ENCODE measurements around the gene UNK.
A peak's percentile ranks its signal among the peaks of the same experiment; 100 is the strongest.

Gene UNK, protein sequence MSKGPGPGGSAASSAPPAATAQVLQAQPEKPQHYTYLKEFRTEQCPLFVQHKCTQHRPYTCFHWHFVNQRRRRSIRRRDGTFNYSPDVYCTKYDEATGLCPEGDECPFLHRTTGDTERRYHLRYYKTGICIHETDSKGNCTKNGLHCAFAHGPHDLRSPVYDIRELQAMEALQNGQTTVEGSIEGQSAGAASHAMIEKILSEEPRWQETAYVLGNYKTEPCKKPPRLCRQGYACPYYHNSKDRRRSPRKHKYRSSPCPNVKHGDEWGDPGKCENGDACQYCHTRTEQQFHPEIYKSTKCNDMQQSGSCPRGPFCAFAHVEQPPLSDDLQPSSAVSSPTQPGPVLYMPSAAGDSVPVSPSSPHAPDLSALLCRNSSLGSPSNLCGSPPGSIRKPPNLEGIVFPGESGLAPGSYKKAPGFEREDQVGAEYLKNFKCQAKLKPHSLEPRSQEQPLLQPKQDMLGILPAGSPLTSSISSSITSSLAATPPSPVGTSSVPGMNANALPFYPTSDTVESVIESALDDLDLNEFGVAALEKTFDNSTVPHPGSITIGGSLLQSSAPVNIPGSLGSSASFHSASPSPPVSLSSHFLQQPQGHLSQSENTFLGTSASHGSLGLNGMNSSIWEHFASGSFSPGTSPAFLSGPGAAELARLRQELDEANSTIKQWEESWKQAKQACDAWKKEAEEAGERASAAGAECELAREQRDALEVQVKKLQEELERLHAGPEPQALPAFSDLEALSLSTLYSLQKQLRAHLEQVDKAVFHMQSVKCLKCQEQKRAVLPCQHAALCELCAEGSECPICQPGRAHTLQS

DNA sequence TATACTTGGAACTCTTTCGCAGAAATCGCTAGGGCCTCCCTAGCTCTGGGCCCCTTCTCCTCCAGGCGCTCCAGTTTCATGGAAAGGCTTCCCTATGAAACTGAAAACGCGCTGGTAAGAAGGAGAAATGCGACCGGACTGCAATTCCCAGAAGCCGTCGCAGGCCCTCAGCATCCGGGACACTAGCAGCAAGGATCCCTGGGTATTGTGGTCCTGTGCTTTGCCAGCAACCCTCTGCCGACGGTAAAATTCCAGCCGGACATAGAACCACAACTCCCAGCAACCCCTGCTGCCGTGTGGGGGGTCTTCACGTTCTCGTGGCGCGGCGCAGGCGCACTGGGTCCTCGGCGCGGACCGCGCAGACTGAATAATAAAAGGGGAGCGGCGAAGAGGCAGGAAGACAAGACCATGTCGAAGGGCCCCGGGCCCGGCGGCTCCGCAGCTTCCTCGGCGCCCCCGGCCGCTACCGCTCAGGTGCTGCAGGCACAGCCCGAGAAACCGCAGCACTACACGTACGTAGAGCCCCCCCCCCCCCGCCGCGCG is at the start of gene UNK:
Gene UNK (plus strand): TSS at position 334 of the 543 bp plus-strand sequence. CDS start 75 bp downstream, at position 409.
- DNase-seq: peak; percentile 100

DNA sequence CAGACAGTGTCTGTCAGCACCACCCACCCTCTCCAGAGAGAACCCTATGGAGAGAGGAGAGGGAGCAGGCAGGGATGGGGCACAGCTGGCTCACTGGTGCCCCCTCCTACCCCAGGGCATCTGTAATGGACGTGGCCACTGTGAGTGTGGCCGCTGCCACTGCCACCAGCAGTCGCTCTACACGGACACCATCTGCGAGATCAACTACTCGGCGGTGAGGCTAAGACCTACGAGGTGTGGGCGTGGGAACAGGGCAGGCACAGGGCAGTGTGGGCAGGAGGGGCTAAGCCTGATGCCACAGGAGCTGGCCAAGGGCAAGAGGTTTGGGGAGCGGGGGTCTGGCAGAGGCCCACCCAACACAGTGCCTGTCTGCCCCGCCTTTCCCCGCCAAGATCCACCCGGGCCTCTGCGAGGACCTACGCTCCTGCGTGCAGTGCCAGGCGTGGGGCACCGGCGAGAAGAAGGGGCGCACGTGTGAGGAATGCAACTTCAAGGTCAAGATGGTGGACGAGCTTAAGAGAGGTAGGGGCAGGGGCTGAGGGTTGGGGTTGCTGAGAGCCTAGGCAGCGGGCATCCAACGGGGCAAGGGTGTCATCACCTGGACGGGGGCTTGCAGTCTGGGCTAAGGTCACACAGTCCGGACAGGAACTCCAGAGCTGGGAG is 48.3 kb upstream of the UNK start:
- DNase-seq: no peak

DNA sequence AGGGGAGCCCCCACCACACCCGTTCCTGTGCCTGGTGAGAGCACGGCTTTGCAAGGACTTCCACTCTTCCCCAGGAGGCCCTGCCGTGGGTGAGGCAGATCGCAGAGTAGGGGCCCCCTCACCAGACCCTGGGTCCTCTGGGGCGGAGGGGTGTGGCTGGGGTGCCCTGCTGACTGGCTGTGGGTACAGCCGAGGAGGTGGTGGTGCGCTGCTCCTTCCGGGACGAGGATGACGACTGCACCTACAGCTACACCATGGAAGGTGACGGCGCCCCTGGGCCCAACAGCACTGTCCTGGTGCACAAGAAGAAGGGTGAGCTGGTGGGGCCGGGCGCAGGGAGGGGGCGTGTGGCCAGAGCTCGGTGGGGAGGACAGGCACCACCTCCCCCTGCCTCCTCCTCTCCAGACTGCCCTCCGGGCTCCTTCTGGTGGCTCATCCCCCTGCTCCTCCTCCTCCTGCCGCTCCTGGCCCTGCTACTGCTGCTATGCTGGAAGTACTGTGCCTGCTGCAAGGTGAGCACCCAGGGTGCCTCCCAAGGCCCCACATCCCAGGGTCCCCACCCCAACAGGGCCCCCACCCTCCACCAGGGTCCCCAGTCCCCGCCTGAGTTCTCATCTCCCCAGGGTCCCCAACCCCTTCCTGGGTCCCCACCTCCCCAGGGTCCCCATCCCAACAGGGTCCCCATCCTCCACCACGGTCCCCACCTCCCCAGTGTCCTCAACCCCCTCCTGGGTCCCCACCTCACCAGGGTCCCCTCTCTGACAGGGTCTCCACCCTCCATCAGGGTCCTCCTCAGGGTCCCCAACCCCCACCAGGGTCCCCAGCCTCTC is 47.3 kb upstream of the UNK start:
- DNase-seq: no peak

DNA sequence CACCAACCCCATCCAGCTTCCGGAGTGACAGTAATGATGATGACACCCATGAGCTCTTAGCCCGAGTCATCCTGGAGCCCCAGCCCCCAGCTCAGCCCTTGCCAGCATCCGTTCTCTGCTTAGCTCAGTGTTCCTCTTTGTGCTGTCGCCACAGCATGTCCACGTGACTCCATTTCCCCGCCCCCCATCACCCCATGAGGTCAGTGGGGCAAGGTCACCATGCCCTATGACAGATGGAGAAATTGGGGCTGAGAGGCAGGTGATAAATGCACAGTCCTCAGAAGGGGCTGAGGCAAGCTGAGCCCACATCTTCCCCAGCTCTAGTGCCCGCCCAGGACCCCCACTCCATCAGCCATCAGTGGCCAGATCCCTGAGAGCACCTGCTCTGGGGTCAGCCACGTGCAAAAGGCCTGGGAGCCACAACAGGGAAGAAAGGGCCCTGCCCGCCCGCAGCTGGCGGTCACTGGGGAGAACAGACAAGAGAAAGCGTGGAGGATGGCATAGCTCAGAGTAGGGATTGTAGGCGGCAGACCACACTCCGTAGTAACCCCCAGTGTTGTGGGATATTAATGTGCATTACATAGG is 46.3 kb upstream of the UNK start:
- DNase-seq: no peak

DNA sequence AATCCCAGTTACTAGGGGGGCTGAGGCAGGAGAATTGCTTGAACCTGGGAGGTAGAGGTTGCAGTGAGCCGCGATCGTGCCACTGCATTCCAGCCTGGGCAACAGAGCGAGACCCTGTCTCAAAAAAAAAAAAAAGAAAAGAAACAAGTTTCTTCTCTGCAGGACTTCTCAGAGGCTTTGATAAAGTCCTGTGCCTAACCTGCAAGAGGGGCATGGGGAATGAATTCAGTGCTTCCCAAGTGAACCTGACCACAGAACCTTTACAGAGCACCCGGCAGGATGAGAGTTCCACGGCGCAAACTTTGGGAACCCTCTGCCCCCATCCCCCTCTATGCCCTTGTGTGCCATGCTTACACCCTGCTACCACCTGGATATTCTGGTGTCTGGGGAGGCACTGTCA is 45.4 kb upstream of the UNK start:
- DNase-seq: no peak

DNA sequence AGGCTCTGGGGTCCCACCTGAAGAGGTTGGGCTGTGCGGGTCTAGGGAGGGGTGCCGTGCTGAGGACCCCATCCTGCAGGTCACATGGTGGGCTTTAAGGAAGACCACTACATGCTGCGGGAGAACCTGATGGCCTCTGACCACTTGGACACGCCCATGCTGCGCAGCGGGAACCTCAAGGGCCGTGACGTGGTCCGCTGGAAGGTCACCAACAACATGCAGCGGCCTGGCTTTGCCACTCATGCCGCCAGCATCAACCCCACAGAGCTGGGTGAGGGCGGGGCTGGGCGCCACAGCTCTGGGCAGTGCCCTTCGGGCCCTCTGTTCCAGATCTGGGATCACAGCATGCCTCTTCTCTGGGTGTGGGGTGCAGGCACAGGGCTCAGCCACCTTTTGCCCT is 44.8 kb upstream of the UNK start:
- DNase-seq: no peak

DNA sequence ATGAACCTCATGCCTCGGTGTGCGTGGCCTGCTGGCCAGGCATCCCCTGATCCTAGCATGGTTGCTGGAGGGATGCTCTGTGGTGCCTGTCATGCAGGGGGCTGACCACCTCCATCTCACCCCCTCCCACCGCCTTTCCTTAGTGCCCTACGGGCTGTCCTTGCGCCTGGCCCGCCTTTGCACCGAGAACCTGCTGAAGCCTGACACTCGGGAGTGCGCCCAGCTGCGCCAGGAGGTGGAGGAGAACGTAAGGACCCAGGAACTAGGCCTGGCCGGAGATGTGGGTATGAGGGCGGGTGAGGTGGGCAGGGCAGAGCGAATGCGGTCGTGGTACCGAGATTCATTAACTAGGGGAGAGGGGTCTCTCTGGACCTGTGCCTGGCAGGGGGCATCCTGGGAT is 44.4 kb upstream of the UNK start:
- DNase-seq: no peak

DNA sequence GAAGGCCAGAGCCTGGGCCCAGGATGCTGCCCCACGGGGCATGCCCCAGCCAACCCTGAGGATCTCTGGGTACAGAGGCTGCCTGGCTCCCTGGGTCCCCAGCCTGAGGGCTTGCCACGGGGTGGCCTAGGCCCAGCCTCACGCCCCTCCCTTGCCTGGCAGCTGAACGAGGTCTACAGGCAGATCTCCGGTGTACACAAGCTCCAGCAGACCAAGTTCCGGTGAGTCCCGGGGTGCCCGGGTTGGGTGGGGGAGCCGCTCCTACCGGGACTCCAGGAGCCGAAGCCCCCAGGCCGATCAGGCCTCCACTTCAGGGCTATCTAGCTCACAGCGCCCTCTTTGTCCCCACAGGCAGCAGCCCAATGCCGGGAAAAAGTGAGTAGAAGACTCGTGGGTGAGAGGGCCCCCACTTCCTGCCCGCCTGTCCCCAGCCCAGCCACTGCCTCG is 44.0 kb upstream of the UNK start:
- DNase-seq: no peak

DNA sequence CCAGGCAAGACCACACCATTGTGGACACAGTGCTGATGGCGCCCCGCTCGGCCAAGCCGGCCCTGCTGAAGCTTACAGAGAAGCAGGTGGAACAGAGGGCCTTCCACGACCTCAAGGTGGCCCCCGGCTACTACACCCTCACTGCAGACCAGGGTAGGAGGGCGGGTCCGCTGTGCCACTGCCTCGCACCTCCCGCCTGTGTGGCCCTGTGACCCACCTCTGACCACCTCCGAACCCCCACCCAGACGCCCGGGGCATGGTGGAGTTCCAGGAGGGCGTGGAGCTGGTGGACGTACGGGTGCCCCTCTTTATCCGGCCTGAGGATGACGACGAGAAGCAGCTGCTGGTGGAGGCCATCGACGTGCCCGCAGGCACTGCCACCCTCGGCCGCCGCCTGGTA is 42.3 kb upstream of the UNK start:
- DNase-seq: no peak

DNA sequence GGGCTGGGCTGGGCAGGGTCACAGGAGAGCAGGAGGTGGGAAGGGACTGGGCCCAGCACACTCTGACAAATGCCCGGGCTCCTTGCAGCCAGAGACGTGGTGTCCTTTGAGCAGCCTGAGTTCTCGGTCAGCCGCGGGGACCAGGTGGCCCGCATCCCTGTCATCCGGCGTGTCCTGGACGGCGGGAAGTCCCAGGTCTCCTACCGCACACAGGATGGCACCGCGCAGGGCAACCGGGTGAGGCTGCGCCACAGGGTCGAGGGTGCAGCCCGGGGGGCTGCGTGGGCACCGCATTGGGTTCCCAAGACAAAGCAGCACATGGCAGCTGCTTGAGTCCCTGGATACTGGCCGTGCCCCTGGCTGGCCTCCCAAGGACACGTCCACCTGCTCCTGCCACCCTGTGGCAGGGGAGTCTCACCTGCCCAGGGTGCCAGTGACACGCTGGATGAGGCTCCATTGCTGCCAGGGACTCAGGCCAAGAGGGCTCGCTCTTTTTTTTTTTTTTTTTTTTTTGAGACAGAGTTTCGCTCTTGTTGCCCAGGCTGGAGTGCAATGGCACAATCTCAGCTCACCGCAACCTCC is 40.9 kb upstream of the UNK start:
- no peak for DNase-seq

DNA sequence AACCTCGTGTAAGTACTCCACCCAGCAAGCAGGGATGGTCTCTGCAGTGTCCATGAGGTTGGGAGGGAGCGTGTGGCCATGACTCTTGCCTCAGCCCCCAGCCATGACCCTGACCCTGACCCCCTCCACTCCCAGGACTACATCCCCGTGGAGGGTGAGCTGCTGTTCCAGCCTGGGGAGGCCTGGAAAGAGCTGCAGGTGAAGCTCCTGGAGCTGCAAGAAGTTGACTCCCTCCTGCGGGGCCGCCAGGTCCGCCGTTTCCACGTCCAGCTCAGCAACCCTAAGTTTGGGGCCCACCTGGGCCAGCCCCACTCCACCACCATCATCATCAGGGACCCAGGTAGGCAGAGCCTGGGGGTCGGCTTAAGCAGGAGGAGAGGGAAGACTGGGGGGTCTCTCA is 35.9 kb upstream of the UNK start:
- DNase-seq: no peak

DNA sequence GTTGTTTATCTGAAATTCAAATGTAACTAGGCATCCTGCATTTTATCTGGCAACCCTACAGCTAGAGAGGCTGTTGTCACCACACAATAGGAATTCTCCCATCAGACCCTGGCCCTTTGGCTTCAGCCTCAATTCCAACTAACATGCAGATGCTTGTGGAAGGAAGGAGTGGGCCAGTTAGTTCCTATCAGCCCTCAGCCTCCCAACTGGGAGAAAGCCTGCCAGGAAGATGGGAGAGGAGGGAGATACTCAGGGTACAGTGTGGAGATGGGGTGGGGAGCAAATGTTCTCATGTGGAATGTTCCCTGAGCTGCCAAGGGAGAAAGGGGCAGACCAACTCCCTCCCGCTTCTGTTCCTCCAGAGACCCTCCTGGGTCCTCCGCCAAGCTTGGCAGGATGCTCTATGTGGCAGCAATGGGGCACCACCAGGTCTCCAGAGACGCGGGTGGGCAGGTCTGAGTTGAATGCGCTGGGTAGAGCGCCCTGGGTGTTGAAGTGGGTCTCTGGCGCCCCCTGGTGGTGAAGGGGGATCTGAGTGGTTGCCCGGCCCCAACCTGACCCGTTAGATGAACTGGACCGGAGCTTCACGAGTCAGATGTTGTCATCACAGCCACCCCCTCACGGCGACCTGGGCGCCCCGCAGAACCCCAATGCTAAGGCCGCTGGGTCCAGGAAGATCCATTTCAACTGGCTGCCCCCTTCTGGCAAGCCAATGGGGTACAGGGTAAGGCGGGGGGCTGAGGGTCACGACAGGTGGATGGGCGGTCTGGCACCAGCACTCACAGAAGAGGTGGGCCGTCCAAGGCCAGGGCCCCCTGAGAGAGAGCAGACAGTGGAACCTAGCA is 34.8 kb upstream of the UNK start:
- DNase-seq: peak; percentile 86

DNA sequence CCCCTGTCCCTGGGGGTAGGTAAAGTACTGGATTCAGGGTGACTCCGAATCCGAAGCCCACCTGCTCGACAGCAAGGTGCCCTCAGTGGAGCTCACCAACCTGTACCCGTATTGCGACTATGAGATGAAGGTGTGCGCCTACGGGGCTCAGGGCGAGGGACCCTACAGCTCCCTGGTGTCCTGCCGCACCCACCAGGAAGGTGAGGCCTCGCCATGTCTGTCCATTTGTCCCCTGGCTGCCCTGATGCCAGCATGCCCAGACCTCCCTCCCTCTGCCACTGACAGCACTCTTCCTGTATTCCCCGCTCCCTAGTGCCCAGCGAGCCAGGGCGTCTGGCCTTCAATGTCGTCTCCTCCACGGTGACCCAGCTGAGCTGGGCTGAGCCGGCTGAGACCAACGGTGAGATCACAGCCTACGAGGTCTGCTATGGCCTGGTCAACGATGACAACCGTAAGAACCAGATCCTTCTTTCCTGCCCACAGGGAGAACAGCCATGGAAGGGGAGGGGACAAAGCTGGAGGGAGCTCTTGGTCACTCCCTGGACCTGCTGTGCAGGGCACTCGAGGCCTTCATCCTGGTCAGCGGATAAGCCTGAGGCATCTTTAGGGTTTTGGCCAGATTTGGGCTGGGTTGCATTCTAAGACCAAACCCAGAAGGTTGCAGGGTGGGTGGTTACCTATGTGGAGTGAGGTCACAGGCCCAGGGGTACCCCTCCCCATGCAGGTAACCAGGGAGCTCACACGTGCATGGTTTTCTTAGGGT is 33.8 kb upstream of the UNK start:
- no peak for DNase-seq

DNA sequence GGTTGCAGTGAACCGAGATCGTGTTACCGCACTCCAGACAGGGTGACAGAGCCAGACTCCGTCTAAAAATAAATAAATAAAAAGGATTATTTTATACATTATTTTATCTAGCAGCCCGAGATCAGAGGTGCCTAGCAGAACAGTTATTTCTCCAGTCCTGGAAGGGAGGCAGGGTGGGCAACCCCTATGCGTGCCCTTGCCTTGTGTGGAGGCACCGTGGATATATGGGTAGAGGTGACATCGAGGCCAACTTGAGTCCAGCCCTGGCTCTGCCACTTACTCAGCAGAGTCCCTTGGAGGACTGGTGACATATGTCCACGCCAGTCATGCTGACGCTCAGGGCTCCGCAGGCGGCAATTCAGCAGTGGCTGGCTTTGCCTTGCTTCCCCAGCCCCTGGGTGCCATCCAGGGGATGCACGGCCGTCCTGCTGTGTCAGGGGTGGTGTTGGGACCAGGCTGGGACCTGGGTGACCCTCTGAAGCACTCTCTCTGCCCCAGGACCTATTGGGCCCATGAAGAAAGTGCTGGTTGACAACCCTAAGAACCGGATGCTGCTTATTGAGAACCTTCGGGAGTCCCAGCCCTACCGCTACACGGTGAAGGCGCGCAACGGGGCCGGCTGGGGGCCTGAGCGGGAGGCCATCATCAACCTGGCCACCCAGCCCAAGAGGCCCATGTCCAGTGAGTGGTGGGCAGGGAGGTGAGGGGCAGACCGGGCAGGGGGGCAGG is 32.8 kb upstream of the UNK start:
- no peak for DNase-seq

DNA sequence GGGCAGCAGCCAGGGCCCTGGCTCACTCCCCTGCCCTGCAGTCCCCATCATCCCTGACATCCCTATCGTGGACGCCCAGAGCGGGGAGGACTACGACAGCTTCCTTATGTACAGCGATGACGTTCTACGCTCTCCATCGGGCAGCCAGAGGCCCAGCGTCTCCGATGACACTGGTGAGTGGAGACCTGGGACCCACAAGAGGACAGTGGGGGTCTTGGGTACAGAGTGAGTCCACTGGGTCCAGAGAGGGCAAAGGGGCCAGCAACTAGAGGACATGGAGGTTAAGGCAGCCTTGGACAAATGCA is 32.2 kb upstream of the UNK start:
- DNase-seq: no peak

DNA sequence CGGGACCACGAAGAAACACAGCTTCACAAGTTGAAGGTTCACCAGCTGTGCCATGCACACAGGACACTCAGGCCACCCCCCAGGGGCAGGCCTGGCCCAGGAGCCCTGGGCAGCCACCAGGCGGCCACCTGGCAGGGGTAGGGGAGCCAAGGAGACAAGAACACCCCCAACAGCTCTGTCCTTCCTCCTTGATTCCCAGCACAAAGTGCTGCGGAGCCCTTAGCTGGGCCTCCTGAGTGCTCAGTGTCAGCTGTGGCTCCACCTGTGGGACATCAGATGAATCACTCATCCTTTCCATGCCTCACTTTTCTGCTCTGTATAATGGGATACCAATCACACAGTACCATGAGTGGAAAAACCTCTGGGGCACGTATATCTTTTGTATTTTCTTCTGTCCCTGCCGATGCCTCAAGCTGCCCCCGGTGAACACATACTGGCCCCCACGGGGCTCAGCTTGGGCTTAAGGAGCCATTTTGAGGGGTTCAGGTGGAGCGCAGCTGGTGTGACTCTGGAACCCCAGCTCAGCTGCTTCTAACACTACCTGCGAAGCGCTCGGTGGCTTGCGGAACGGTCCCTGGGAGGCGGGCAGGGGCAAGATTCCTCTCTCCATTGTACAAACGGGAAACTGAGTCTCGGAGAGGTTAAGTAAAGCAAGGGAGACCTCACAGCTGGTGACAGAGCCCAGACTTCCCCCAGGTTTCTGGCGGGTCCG is 31.6 kb upstream of the UNK start:
- DNase-seq: no peak

DNA sequence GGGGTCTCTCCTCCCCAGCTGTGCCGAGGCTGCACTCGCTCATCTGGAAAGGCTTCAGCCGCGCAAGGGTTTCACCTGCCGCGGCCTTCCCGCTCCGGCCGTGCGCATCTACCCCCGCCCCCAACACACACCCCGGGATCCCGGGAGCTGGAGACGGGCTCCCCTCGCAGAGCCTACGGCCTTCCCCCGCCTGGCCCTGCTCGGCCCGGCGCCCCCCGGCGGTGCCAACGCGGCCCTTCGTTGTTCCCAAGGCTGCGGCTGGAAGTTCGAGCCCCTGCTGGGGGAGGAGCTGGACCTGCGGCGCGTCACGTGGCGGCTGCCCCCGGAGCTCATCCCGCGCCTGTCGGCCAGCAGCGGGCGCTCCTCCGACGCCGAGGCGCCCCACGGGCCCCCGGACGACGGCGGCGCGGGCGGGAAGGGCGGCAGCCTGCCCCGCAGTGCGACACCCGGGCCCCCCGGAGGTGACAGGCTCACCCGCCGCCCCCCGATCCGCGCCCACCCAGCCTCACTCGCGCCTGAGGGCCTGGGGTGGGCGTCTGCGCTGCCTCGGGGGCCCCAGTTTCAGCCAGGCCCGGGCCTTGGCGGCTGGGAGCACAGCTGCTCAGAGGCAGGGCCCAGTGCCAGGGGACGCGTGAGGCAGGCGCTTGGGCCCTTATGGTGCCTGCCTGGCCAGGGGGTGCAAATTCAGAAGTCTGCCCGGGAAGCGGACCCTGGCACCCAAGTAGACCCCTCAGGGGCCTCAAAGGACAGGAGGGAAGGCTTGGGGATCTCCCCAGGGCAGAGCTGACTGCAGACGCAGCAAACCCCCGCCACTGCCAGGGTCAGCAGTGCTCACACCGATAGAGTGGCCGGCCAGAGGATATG is 30.9 kb upstream of the UNK start:
- no peak for DNase-seq
